CD4-positive, alpha-beta T cell (primary cell): ENCODE measurements around the gene ASB16. TPM values are rescaled to one million over a fixed set of nuclear protein-coding genes. Genes with fewer than 3 reads are reported as not detected.

Experiments used
- ATAC-seq: fragments of 200-7000 bp; cut with Tn5 transposase; one replicate; pipeline ENCODE4 v1.10.0; 2022; ENCODE audit warnings: mild to moderate bottlenecking; ENCODE audit not compliant: poor library complexity
- CTCF ChIA-PET: fragments of 350-600 bp; sonication (Branson Sonifier 250); formaldehyde crosslinking; loops from one replicate; lab custom pipeline; 2021; ENCODE audit warnings: antibody characterized with exemption, inconsistent platforms; lab: Charles Lee
- POLR2A ChIA-PET: fragments of 350-600 bp; sonication (Branson Sonifier 250); formaldehyde crosslinking; loops from one replicate; lab custom pipeline; 2021; ENCODE audit warnings: antibody characterized with exemption, inconsistent platforms; lab: Charles Lee
- DNase-seq, 14 experiments: peaks; one replicate each; pipeline ENCODE4 v3.0.0-alpha.2; 2013 to 2020; ENCODE audit warnings: mixed read lengths in 2 of 14
- H3K27ac ChIP-seq, 2 donors: one replicate each; pipeline versions ENCODE4 v1.5.1 to v1.7.0; 2013; ENCODE audit warnings: low read length in 2 of 2, low read depth in 1 of 2, mild to moderate bottlenecking in 1 of 2
- H3K27me3 ChIP-seq, 2 experiments: 1 replicate in 1 of 2; 2 replicates in 1 of 2; pipeline versions ENCODE4 v1.6.1 to v1.7.0; 2013; ENCODE audit warnings: low read length in 2 of 2, control low read depth in 1 of 2, mild to moderate bottlenecking in 1 of 2, moderate library complexity in 1 of 2; ENCODE audit not compliant: insufficient read depth in 2 of 2, control insufficient read depth in 1 of 2
- H3K36me3 ChIP-seq: one replicate; pipeline ENCODE4 v1.6.1; 2013; ENCODE audit warnings: low read length, control low read depth; ENCODE audit not compliant: insufficient read depth
- H3K4me1 ChIP-seq: one replicate; pipeline ENCODE4 v1.6.1; 2013; ENCODE audit warnings: low read length, control low read depth; ENCODE audit not compliant: insufficient read depth
- H3K4me3 ChIP-seq: one replicate; pipeline ENCODE4 v1.5.1; 2013; ENCODE audit warnings: mild to moderate bottlenecking, low read length, moderate library complexity
- H3K9me3 ChIP-seq, 2 experiments: 1 replicate in 1 of 2; 2 replicates in 1 of 2; pipeline versions ENCODE4 v1.6.1 to v1.7.0; 2013; ENCODE audit warnings: low read length in 2 of 2, mild to moderate bottlenecking in 2 of 2, control low read depth in 1 of 2, moderate library complexity in 1 of 2; ENCODE audit not compliant: control insufficient read depth in 1 of 2, insufficient read depth in 1 of 2
- H3K27ac Mint-ChIP-seq: one replicate; pipeline ENCODE4 v1.8.0; 2020; ENCODE audit warnings: mixed read lengths
- H3K27me3 Mint-ChIP-seq: one replicate; pipeline ENCODE4 v1.8.0; 2021; ENCODE audit warnings: mixed read lengths
- H3K36me3 Mint-ChIP-seq: one replicate; pipeline ENCODE4 v1.8.0; 2021; ENCODE audit warnings: low read depth, mixed read lengths
- H3K4me1 Mint-ChIP-seq: one replicate; pipeline ENCODE4 v1.8.0; 2021; ENCODE audit warnings: low read depth, mixed read lengths
- H3K4me3 Mint-ChIP-seq: one replicate; pipeline ENCODE4 v1.8.0; 2020; ENCODE audit warnings: mild to moderate bottlenecking, mixed read lengths
- H3K9me3 Mint-ChIP-seq: one replicate; pipeline ENCODE4 v1.8.0; 2020; ENCODE audit warnings: mixed read lengths
- intact Hi-C, 2 experiments: fragments of 100-400 bp; cut with DNase I in 1 of 2; cut with micrococcal nuclease in 1 of 2; formaldehyde crosslinking; loops; one replicate each; pipeline versions ENCODE4 v1.15.1 to v1.9.0; 2023 to 2025; cut with DNase I, micrococcal nuclease
- total RNA-seq, 174 experiments: library from RNA in 2 of 174; stranded (reverse) in 2 of 174; gene quantifications; one replicate each; pipeline ENCODE4 v1.2.3 and lab custom pipeline; 2021 to 2026
- TF ChIP-seq, protein P1 (sequence below): fragments of 200-600 bp; IDR thresholded peaks from one replicate; pipeline ENCODE4 v1.8.0; 2022; ENCODE audit warnings: antibody characterized with exemption, mild to moderate bottlenecking

ASB16 gene
- total RNA-seq, 2 experiments from 2014 or later = 0.11 TPM; not detected in 1

DNA sequence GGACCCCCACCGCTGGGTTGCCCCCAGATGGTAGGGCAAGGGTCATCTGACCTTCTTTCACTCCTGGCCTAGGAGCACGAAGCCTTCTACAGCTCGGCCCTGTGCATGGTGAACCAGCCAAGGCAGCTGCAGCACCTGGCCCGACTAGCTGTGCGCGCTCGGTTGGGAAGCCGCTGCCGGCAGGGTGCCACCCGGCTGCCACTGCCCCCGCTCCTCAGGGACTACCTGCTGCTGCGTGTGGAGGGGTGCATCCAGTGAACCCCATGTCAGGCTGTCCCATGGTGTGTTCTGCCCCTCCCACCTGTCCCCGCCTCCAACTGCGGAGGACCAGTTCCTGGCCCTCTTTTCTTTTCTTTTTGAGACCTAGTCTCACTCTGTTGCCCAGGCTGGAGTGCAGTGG lies 7.6 kb downstream of the ASB16 start:
- Mint-ChIP-seq H3K27me3 (no peaks in the 10 kb centered on the region), H3K4me3 (no peak overlapping the region), H3K4me1 (peaks cover 6% of the 10 kb centered on the region), H3K36me3 (peaks cover 37% of the 10 kb centered on the region), H3K9me3 (no peaks in the 10 kb centered on the region), H3K27ac (no peak overlapping the region)
- Histone ChIP-seq H3K27me3 (no peaks in the 10 kb centered on the region), H3K9me3 (no peaks in the 10 kb centered on the region), H3K4me3 (no peak overlapping the region), H3K4me1 (peaks cover 15% of the 10 kb centered on the region), H3K27ac (no peak overlapping the region), H3K36me3 (peaks cover 36% of the 10 kb centered on the region)
- intact Hi-C loops = no loop called here
- DNase-seq (no peak), ATAC-seq (no peak)
- POLR2A ChIA-PET = no interaction called here
- TF ChIP-seq, protein P1, sequence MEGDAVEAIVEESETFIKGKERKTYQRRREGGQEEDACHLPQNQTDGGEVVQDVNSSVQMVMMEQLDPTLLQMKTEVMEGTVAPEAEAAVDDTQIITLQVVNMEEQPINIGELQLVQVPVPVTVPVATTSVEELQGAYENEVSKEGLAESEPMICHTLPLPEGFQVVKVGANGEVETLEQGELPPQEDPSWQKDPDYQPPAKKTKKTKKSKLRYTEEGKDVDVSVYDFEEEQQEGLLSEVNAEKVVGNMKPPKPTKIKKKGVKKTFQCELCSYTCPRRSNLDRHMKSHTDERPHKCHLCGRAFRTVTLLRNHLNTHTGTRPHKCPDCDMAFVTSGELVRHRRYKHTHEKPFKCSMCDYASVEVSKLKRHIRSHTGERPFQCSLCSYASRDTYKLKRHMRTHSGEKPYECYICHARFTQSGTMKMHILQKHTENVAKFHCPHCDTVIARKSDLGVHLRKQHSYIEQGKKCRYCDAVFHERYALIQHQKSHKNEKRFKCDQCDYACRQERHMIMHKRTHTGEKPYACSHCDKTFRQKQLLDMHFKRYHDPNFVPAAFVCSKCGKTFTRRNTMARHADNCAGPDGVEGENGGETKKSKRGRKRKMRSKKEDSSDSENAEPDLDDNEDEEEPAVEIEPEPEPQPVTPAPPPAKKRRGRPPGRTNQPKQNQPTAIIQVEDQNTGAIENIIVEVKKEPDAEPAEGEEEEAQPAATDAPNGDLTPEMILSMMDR = no peak
- CTCF ChIA-PET = no interaction called here

DNA sequence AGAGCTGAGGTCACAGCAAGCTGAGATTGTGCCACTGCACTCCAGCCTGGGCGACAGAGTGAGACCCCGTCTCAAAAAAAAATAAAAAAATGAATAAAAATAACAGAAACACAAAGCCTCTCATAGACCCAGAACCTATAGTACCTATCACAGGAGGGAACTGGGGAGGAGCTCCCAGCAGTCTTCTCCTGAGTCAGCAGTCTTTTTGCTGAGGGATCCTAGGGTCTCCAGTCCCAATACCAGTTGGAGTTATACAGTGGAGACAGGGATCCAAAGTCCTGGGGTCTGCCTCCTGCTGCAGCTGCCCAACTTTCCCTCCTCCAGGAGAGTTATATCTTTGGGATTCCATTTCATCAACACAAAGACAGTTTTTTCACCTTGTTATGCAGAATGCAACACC lies 12.5 kb downstream of the ASB16 start:
- DNase-seq (no peak), ATAC-seq (no peak)
- TF ChIP-seq, protein P1 = no peak
- no peaks in the 10 kb centered on the region for H3K27me3 Mint-ChIP-seq
- H3K36me3 Mint-ChIP-seq = peaks cover 45% of the 10 kb centered on the region
- Histone ChIP-seq H3K4me3 (no peak overlapping the region), H3K36me3 (peaks cover 27% of the 10 kb centered on the region), H3K9me3 (no peaks in the 10 kb centered on the region), H3K27me3 (no peaks in the 10 kb centered on the region), H3K4me1 (peaks cover 51% of the 10 kb centered on the region), H3K27ac (no peak overlapping the region)
- intact Hi-C loops = no loop called here
- peaks cover 40% of the 10 kb centered on the region for H3K4me1 Mint-ChIP-seq
- H3K9me3 Mint-ChIP-seq = no peaks in the 10 kb centered on the region
- H3K27ac Mint-ChIP-seq = no peak overlapping the region
- POLR2A ChIA-PET = interaction anchor here (5.5 kb wide), 1 partner anchor 17 kb away, joined by 99 read pairs; the partner anchor contains the start of gene ATXN7L3
- H3K4me3 Mint-ChIP-seq = peak overlapping the region; percentile 63
- CTCF ChIA-PET = interaction anchor here (6.5 kb wide), 1 partner anchor 27 kb away, joined by 37 read pairs; no protein-coding TSS in a partner anchor

DNA sequence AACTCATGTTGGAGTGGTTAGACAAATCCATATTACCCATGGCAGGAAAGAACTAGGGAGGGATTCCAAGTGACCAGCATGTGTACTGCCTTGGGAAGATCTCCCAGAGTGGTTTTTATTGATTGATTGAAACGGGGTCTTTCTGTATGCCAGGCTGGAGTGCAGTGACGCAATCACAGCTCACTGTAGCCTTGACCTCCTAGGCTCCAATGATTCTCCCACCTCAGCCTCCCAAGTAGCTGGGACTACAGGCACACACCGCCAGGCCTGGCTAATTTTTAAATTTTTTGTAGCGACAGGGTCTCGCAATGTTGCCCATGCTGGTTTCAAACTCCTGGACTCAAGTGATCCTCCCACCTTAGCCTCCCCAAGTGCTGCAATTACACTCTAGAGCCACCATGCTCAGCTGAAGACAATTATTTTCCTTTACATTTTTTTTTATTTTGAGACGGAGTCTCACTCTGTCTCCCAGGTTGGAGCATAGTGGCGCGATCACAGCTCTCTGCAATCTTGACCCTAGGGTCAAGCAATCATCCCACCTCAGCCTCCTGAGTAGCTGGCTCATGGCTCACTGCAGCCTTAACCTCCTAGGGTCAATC lies 13.8 kb downstream of the ASB16 start:
- Mint-ChIP-seq H3K27me3 (no peaks in the 10 kb centered on the region), H3K36me3 (peaks cover 38% of the 10 kb centered on the region), H3K9me3 (no peaks in the 10 kb centered on the region), H3K4me3 (peak overlapping the region; percentile 98), H3K4me1 (peaks cover 45% of the 10 kb centered on the region), H3K27ac (no peak overlapping the region)
- H3K27me3 ChIP-seq = no peaks in the 10 kb centered on the region
- TF ChIP-seq, protein P1 = no peak
- peaks cover 30% of the 10 kb centered on the region for H3K36me3 ChIP-seq
- ChIA-PET POLR2A (interaction anchor here (1.4 to 5.5 kb wide), 3 partner anchors 16 to 36 kb away, joined by 4 to 99 read pairs (median 92); partner anchors contain the start of genes ATXN7L3 and UBTF), CTCF (interaction anchor here (1.0 to 6.5 kb wide), 3 partner anchors 16 to 147 kb away, joined by 3 to 37 read pairs (median 6); no protein-coding TSS in a partner anchor)
- ATAC-seq (no peak), DNase-seq (no peak)
- no peaks in the 10 kb centered on the region for H3K9me3 ChIP-seq
- peaks cover 63% of the 10 kb centered on the region for H3K4me1 ChIP-seq
- intact Hi-C loops = no loop called here
- H3K27ac ChIP-seq = no peak overlapping the region
- no peak overlapping the region for H3K4me3 ChIP-seq
